Activated T-cell treated with anti-CD3 and anti-CD28 coated beads, Interleukin-2, amount 50 U/mL, for 72 hours (primary cell): ENCODE results near the gene KISS1R. TPM values are rescaled to one million over a fixed set of nuclear protein-coding genes. Genes with fewer than 3 reads are reported as not detected.

Experiments used
- ATAC-seq, 2 donors: fragments of 150-1000 bp; cut with Tn5 transposase; replicated peaks in 1 of 2; 2 replicates each; pipeline ENCODE4 v1.10.0; 2021; ENCODE audit warnings: moderate library complexity in 2 of 2, mild to moderate bottlenecking in 1 of 2
- DNase-seq, 2 donors: peaks; one replicate each; pipeline ENCODE4 v3.0.0; 2021 to 2022; ENCODE audit warnings: mixed read lengths in 1 of 2
- H3K27ac Mint-ChIP-seq: one replicate; pipeline ENCODE4 v1.8.0; 2022; ENCODE audit warnings: mild to moderate bottlenecking, moderate library complexity, mixed read lengths
- H3K27me3 Mint-ChIP-seq: one replicate; pipeline ENCODE4 v1.8.0; 2022; ENCODE audit warnings: low read depth, mixed read lengths
- H3K36me3 Mint-ChIP-seq, 2 donors: one replicate each; pipeline ENCODE4 v1.8.0; 2022; ENCODE audit warnings: mixed read lengths in 2 of 2, mild to moderate bottlenecking in 1 of 2; ENCODE audit not compliant: insufficient read depth in 2 of 2
- H3K4me1 Mint-ChIP-seq: one replicate; pipeline ENCODE4 v1.8.0; 2022; ENCODE audit warnings: low read depth, mixed read lengths
- H3K4me3 Mint-ChIP-seq, 2 donors: one replicate each; pipeline ENCODE4 v1.8.0; 2022; ENCODE audit warnings: mild to moderate bottlenecking in 2 of 2, mixed read lengths in 2 of 2, moderate library complexity in 2 of 2
- H3K9me3 Mint-ChIP-seq, 2 donors: one replicate each; pipeline ENCODE4 v1.8.0; 2022; ENCODE audit warnings: mixed read lengths in 2 of 2
- total RNA-seq, 2 donors: library from RNA; stranded (reverse); gene quantifications; one replicate each; pipeline ENCODE4 v1.2.3, GENCODE V29; 2022

The KISS1R gene
- total RNA-seq, 2 donors from 2014 or later = 1.0 to 3.6 TPM

GRCh38 chr19:945401-946252 is 28.5 kb downstream of the KISS1R start:
- no peak overlapping the region for H3K4me3 Mint-ChIP-seq
- H3K27ac Mint-ChIP-seq = no peak overlapping the region
- peaks cover 5% of the 10 kb centered on the region for H3K4me1 Mint-ChIP-seq
- no peak for ATAC-seq
- H3K36me3 Mint-ChIP-seq = no peaks in the 10 kb centered on the region
- no peak for DNase-seq
- H3K9me3 Mint-ChIP-seq = no peaks in the 10 kb centered on the region
- H3K27me3 Mint-ChIP-seq = no peaks in the 10 kb centered on the region

GRCh38 chr19:947090-947706 is 30.1 kb downstream of the KISS1R start:
- H3K27me3 Mint-ChIP-seq = no peaks in the 10 kb centered on the region
- DNase-seq (no peak), ATAC-seq (no peak)
- no peak overlapping the region for H3K27ac Mint-ChIP-seq
- H3K4me1 Mint-ChIP-seq = no peaks in the 10 kb centered on the region
- no peaks in the 10 kb centered on the region for H3K36me3 Mint-ChIP-seq
- no peaks in the 10 kb centered on the region for H3K9me3 Mint-ChIP-seq
- no peak overlapping the region for H3K4me3 Mint-ChIP-seq

- H3K36me3 Mint-ChIP-seq = no peaks in the 10 kb centered on the region
- H3K4me1 Mint-ChIP-seq = no peaks in the 10 kb centered on the region
- DNase-seq (no peak), ATAC-seq (no peak)
- no peaks in the 10 kb centered on the region for H3K27me3 Mint-ChIP-seq
- H3K4me3 Mint-ChIP-seq = no peak overlapping the region
- no peak overlapping the region for H3K27ac Mint-ChIP-seq
- H3K9me3 Mint-ChIP-seq = no peaks in the 10 kb centered on the region
These were observed 30.8 kb downstream of the KISS1R start for GRCh38 chr19:947707-948539.

- Mint-ChIP-seq H3K36me3 (no peaks in the 10 kb centered on the region), H3K9me3 (no peaks in the 10 kb centered on the region), H3K27me3 (no peaks in the 10 kb centered on the region), H3K27ac (no peak overlapping the region), H3K4me3 (no peak overlapping the region), H3K4me1 (no peaks in the 10 kb centered on the region)
- DNase-seq = no peak
- no peak for ATAC-seq
These were observed 31.8 kb downstream of the KISS1R start for GRCh38 chr19:948842-949496.

GRCh38 chr19:950352-951066 is 33.4 kb downstream of the KISS1R start:
- no peak for DNase-seq
- Mint-ChIP-seq H3K9me3 (no peaks in the 10 kb centered on the region), H3K27ac (no peak overlapping the region), H3K4me1 (no peaks in the 10 kb centered on the region), H3K27me3 (no peaks in the 10 kb centered on the region), H3K36me3 (no peaks in the 10 kb centered on the region), H3K4me3 (no peak overlapping the region)
- no peak for ATAC-seq

GRCh38 chr19:952049-952679 is 35.0 kb downstream of the KISS1R start:
- no peaks in the 10 kb centered on the region for H3K36me3 Mint-ChIP-seq
- ATAC-seq = no peak
- no peak overlapping the region for H3K4me3 Mint-ChIP-seq
- H3K27ac Mint-ChIP-seq = no peak overlapping the region
- no peak for DNase-seq
- no peaks in the 10 kb centered on the region for H3K27me3 Mint-ChIP-seq
- H3K4me1 Mint-ChIP-seq = no peaks in the 10 kb centered on the region
- no peaks in the 10 kb centered on the region for H3K9me3 Mint-ChIP-seq

GRCh38 chr19:952680-953444 is 35.7 kb downstream of the KISS1R start:
- no peaks in the 10 kb centered on the region for H3K36me3 Mint-ChIP-seq
- no peak for DNase-seq
- no peaks in the 10 kb centered on the region for H3K27me3 Mint-ChIP-seq
- no peak overlapping the region for H3K27ac Mint-ChIP-seq
- H3K4me1 Mint-ChIP-seq = no peaks in the 10 kb centered on the region
- no peaks in the 10 kb centered on the region for H3K9me3 Mint-ChIP-seq
- no peak for ATAC-seq
- H3K4me3 Mint-ChIP-seq = no peak overlapping the region

- Mint-ChIP-seq H3K4me3 (no peak overlapping the region), H3K4me1 (peaks cover under 1% of the 10 kb centered on the region), H3K36me3 (no peaks in the 10 kb centered on the region), H3K27me3 (no peaks in the 10 kb centered on the region), H3K27ac (no peak overlapping the region), H3K9me3 (no peaks in the 10 kb centered on the region)
- DNase-seq (no peak), ATAC-seq (no peak)
These were observed 36.5 kb downstream of the KISS1R start for GRCh38 chr19:953445-954271.

- H3K27ac Mint-ChIP-seq = no peak overlapping the region
- ATAC-seq = no peak
- H3K36me3 Mint-ChIP-seq = no peaks in the 10 kb centered on the region
- peaks cover 5% of the 10 kb centered on the region for H3K4me1 Mint-ChIP-seq
- no peak overlapping the region for H3K4me3 Mint-ChIP-seq
- H3K9me3 Mint-ChIP-seq = no peaks in the 10 kb centered on the region
- DNase-seq = no peak
- H3K27me3 Mint-ChIP-seq = no peaks in the 10 kb centered on the region
These were observed 37.1 kb downstream of the KISS1R start for GRCh38 chr19:954272-954671.

GRCh38 chr19:954672-955494 is 37.8 kb downstream of the KISS1R start:
- Mint-ChIP-seq H3K27ac (no peak overlapping the region), H3K27me3 (no peaks in the 10 kb centered on the region), H3K4me1 (peaks cover 5% of the 10 kb centered on the region), H3K9me3 (no peaks in the 10 kb centered on the region), H3K36me3 (no peaks in the 10 kb centered on the region), H3K4me3 (no peak overlapping the region)
- no peak for DNase-seq
- ATAC-seq = no peak
